GM21619 (cell line): Measurements from ENCODE around the gene NSG1.
"Not testable (repeated sequence)": the region's sequence is repeated elsewhere in the genome, so short reads cannot be mapped to it uniquely, and the experiment has no call there.

ENCODE experiments used
- ATAC-seq: cut with Tn5 transposase; IDR thresholded peaks from one replicate; pipeline ENCODE4 v1.9.1; 2021; ENCODE audit not compliant: unreplicated experiment

The NSG1 gene

GRCh38 chr4:4415806-4416805 is 29.2 kb downstream of the NSG1 start:
- no peak for ATAC-seq

DNA sequence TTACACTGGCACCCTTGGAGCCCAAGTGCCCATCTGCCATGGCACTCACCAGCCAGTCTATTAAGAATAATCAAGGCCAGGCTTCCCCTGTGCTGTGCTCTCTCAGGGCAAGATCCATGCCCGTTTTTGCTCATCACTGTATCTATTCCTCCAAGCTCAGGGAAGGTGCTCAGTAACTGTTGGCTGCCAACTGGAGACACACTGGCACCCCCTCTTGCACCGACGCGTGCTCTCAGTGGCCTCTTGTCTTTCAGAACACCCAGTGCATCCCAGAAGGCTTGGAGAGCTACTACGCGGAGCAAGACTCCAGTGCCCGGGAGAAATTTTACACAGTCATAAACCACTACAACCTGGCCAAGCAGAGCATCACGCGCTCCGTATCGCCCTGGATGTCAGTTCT is 30.1 kb downstream of the NSG1 start:
- no peak for ATAC-seq

GRCh38 chr4:4417886-4418285 is 31.0 kb downstream of the NSG1 start:
- no peak for ATAC-seq

- ATAC-seq = no peak
Observed at GRCh38 chr4:4418676-4419390, 31.9 kb downstream of the NSG1 start.

DNA sequence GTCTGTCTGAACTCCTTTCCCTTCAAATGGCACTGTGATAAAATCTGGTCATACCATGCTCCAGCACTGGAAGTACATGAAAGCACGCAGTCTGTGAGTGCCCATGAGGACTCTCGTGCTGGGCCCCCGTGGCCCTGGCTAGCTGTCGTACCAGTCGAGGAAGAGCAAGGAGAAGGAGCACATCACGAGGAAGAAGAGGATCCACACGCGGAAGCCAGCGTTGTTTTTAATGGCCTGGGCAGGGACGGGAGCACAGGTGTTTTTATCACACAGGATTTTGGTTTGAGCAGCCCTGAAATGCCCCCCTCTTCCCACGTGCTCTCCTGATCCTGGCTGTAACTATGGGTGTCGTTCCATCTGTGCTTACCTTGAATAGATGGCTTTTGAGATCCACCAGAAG is 33.0 kb downstream of the NSG1 start:
- ATAC-seq = no peak

DNA sequence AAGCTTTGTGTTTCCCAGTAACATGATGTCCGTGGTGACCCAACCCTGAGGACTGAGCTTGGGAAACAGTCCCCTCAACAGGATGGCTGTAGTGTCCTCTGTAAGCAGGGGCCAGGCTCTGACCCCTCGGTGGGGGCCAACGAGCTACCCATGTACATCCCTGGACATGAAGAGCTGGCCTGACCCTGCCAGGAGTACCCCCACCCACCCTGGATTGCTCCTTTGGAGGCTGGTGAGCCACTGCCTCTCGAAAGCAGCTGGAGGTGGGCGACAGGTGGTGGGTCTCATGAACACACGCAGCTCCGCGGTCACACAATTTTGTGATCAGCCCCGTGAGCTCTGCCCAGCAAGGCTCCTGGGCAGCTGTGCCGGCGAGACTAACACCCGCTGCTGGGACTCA is 33.5 kb downstream of the NSG1 start:
- no peak for ATAC-seq

- no peak for ATAC-seq
Observed at GRCh38 chr4:4421356-4421755, 34.5 kb downstream of the NSG1 start.

- not testable (repeated sequence) for ATAC-seq
Observed at GRCh38 chr4:4422117-4422516, 35.2 kb downstream of the NSG1 start.

DNA sequence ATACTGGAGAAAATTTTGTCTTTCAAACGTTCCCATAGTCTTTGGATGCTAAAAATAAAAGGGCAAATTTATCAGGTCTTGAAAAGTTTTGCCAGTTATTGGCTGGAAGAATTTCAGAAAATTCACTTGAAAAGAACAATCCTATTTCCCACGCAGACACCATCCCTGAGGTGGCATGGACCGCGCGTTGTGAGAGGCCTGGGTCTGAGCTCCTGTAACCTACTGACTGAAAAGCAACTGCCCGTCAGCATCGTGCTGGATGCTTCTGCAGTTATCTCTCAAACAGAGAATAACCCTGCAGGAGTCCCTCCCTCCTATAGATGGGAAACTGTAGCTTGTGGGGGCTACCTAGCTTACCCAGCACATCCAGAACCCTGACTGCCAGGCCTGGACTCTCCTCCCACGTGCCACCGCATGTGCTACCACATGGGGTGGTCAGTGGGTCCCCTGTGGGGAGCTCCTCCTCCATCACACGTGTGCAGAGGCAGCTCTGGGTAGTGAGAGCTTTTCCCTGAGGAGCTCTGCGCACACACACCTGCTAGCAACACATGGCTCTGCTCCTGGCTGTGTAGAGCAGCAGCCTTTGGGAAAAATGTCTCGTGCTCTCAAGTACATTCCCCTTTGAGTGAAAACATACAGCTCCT is 36.1 kb downstream of the NSG1 start:
- ATAC-seq = no peak

DNA sequence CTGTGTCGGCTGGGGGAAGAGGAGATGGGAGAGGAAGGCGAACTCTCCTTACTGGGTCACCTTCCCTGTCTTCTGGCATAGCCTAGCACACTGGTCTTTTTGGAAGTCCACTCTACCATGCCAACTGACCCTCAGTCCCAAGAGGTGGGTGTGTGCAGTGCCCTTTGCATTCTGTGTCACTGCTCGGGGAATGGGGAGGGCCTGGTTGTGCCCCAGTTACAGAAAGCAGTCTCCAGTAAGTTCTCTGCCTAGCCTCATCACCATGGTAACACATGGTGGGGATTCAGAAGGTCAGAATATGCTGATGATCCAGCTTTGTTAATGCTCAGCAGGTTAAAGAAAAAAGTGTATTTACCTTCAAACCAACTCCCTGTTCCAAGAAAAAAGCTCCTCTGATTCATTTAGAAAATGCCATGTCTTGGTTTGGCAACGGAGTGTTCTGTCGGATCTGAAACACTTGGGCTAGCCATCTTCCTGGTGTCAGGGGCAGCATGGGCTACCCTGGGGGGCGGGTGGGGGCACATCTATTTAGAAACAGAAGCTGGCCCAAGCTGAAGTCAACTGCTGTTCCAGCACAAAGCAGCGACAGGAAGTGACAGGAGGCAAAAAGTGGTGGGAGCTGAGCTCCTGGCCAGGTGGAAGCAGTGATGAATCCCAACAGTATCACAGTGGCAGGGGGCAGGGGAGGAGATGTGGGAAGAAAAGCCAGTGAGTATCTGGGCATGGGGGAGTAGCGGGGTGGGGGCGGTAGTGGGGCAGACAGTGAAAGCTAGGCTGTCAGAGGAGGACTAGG is 37.0 kb downstream of the NSG1 start:
- ATAC-seq = no peak

- no peak for ATAC-seq
Observed at GRCh38 chr4:4424499-4425115, 37.7 kb downstream of the NSG1 start.

- no peak for ATAC-seq
Observed at GRCh38 chr4:4425119-4425690, 38.3 kb downstream of the NSG1 start.

- no peak for ATAC-seq
Observed at GRCh38 chr4:4425696-4426095, 38.8 kb downstream of the NSG1 start.

DNA sequence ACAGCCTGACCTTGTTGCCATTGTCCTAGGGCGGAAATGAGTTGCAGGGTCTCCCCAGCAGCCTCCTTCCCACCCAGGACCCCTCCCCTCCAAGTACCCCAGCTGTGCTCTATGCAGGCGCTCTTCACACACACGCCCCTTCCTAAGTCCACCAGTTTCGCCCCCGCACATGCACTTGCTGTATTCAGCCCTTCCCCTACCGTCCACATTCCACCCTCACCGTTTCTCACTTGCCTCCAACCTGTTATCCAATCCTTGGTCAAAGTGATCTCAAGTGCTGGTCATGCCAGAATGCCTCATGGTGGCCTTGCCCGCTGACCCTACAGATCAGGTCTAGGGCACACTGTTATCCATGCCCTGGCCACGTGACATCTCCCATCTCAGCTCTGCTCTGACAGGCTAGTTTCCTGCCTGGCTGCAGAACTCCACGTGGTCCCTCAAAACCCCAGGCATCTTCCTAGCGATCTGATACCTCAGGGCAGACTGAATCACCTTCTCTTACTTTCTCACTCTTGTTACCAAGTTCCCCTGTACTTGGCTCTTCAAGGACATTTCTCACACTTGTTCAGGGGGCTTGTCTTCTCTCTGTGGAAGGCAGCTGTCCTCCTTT is 39.7 kb downstream of the NSG1 start:
- no peak for ATAC-seq

GRCh38 chr4:4427121-4427870 is 40.4 kb downstream of the NSG1 start:
- no peak for ATAC-seq

GRCh38 chr4:4427886-4428285 is 41.0 kb downstream of the NSG1 start:
- ATAC-seq = no peak

DNA sequence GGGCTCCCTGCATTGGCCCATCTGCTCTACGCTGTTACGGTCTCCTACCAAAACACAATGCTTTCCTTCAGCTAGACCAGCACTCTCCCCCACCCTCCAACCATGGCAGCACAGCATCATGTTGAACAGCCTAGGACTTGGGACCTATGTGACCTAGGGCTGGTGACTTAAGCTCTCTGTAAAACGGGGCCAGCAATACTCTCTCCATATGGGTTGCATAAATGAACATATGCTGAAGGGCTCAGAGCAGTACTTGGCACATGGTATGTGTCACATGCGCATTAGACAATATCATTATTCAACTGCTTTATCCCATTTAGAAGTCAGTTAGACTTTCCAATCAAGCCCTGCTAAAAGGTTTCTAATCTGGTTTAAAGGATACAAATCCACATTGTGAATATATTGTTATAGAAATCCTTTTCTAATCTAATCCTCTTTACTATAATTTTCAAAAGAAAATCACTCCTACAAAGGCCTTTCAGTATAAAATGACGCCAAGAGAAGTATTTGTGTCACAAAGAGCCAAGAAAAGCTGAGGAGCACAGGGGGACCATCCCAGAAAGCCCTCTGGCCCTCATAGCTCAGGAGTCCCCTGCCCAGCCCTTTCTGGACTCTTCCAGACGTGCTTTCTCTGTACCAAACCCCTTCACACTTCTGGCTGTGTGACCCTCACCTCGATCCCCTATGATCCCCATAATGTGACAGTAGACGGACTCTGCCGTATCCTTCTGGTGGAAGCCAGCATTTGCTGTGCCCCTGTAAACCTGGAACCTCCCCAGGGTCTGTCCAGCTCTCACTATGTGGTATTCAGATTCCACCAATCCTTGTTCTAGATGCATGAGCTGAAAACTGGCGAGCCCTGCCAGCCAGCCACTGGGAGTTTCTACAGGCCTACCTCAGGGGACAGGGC is 42.3 kb downstream of the NSG1 start:
- no peak for ATAC-seq
